GM20431 (cell line): Measurements from ENCODE around the gene TMC8.
"Not testable (repeated sequence)": the region's sequence is repeated elsewhere in the genome, so short reads cannot be mapped to it uniquely, and the experiment has no call there.

Experiments
- in situ Hi-C: fragments of 300-500 bp; cut with MseI, MboI; formaldehyde crosslinking; loops from one replicate; pipeline ENCODE4 v1.15.0; 2020; ENCODE audit warnings: low sequenced_read_pairs; ENCODE audit not compliant: unreplicated experiment

The TMC8 gene, protein sequence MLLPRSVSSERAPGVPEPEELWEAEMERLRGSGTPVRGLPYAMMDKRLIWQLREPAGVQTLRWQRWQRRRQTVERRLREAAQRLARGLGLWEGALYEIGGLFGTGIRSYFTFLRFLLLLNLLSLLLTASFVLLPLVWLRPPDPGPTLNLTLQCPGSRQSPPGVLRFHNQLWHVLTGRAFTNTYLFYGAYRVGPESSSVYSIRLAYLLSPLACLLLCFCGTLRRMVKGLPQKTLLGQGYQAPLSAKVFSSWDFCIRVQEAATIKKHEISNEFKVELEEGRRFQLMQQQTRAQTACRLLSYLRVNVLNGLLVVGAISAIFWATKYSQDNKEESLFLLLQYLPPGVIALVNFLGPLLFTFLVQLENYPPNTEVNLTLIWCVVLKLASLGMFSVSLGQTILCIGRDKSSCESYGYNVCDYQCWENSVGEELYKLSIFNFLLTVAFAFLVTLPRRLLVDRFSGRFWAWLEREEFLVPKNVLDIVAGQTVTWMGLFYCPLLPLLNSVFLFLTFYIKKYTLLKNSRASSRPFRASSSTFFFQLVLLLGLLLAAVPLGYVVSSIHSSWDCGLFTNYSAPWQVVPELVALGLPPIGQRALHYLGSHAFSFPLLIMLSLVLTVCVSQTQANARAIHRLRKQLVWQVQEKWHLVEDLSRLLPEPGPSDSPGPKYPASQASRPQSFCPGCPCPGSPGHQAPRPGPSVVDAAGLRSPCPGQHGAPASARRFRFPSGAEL

DNA sequence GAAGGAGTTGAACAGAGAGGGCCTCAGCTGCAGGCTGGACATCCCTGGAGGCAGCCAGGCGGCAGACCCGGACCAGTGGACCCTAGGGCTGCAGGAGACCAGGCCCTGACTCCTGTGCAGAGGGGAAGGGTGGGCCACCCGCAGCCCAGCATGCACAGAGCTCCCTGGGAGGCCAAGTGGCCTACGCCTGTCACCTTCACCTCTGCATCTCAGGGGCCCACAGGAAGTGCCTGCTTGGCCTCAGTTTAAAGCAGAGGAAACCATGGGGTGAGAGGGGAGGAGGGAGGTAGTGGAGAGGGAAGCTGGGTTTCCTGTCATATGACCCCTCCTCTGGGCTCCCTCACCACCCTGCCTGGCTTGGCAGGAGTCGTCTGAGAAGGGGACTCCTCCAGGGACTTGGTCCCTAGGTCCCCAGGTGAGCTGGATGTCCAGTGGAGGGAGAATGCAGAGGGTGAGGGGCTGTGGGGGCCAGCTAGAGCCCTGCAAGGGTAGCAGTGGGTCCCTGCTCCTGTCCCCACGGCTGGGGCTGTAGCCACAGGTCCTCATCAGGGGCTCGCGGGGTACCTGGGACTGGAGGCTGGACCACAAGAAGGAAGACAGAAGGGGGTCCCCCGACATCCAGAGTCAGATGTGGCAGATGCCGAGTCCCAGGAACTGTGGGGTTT lies at the start of gene TMC8:
Gene TMC8 (plus strand): TSS at position 335 of the 665 bp plus-strand sequence. CDS start 818 bp downstream, outside the sequence.
- in situ Hi-C loops: no loop called here

DNA sequence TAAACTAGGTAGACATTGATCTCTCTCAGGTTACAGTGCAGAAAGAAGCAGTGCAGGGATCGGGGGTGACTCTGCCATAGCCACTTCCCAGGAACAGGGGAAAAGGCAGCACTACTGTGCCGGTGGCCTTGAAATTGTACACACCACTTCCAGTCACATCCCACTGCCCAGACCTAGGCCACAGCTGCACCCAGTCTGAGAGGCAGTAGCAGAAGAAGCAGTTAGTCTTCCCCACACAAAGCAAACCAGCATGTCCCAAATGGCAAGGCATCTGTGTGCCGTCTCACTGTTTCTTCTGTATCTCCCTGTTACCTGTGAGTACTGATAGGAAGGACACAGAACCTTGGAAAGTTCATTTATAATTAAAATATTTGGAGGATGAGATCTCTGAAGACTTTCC lies 49.0 kb upstream of the TMC8 start:
- in situ Hi-C loops: no loop called here

DNA sequence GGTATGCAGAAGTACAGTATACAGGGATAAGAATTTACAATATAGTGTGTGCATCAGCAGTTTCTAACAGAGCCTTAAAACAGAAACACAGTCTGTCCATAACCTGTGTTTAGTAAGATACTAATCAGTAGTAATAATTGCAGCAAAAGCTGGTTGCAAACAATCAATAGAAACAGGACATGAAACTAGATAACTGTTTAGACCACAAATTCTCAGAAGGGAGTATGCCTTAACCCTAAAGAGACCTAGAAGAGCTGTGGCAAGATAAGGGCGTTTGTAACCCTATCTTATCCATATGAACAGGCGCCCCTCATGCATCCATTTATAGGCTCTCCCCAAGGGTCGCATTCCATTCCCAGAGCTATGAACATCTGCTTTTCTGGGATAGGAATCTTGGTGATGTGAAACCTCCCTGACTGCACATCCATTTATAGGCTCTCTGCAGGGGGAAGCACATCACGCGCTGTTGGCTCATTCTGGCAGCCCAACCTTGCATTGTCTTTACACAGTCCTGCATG lies 48.2 kb upstream of the TMC8 start:
- in situ Hi-C loops: not testable (repeated sequence)

- in situ Hi-C loops: no loop called here
Observed at GRCh38 chr17:78082988-78083387, 47.6 kb upstream of the TMC8 start.

DNA sequence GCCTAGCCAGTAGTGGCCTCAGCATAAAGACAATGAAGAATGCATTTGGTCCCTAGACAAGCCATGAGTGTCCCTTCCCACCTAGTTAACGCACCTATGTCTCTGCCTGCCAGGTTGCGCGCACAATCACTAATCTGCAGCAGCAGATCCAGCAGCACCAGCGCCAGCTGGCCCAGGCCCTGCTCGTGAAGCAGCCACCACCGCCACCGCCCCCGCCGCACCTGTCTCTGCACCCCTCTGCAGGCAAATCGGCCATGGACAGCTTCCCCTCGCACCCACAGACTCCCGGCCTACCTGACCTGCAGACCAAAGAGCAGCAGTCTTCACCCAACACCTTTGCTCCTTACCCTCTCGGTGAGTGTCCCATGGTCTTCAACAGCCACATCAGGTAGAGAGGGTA lies 43.8 kb upstream of the TMC8 start:
- in situ Hi-C loops: no loop called here

DNA sequence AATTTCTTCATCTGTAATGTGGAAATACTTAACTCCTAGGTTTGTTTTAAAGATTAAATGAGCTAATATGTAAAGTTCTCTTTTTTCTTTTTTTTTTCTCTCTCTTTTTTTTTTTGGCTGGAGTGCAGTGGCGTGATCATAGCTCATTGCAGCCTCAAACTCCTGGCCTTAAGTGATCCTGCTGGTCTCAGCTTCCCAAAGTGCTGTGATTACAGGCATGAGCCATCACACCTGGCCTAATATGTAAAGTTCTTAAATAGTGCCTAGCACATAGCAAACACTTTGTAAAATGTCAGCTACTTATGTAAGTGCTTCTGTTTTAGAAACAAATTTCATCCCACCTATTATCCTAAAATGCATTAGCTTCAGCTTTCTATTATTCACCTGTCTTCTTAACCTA lies 42.0 kb upstream of the TMC8 start:
- in situ Hi-C loops: no loop called here

- in situ Hi-C loops: no loop called here
Observed at GRCh38 chr17:78089576-78090281, 40.8 kb upstream of the TMC8 start.

DNA sequence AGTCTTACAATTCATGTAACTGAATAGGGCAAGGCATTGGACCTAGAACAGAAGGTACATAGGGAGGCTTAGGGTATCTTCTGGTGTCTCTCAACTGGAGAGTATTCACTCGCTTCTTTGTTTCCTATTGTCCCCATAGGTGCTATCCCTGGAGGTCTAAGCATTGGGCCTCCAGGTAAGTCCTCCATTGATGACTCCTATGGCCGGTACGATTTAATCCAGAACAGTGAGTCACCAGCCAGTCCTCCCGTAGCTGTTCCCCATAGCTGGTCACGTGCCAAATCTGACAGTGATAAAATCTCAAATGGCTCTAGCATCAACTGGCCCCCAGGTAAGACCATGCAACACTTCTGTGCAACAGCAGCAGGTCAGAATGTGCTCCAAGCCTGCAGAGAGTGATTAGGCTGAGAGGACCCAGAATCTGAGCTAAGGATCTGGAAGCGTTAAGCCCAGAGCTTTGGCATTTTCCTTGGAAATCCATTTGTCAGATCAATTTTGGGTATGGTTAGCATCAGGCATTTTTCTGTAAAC lies 37.7 kb upstream of the TMC8 start:
- in situ Hi-C loops: no loop called here

DNA sequence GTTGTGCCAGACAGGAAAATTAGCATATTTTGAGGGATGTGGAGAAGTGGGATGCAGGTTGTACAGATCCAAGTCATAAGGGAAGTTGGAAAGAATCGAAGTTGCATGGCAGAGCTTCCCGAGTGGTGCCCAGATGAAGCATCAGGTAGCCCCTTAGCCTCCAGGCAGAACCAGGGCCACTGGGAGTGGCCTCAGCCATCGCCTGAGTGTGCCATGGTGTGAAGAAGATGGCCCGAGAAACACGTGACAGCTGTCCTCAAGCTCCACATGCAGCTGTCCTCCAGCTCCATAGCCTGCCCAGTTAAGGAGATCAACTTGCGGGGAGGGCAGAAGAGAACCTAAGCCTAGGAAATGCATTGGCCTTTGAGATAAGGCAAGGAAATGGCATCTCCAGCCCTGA lies 35.5 kb upstream of the TMC8 start:
- in situ Hi-C loops: no loop called here

GRCh38 chr17:78096093-78096492 lies 34.5 kb upstream of the TMC8 start:
- in situ Hi-C loops: no loop called here

GRCh38 chr17:78101112-78101511 lies 29.5 kb upstream of the TMC8 start:
- in situ Hi-C loops: no loop called here

DNA sequence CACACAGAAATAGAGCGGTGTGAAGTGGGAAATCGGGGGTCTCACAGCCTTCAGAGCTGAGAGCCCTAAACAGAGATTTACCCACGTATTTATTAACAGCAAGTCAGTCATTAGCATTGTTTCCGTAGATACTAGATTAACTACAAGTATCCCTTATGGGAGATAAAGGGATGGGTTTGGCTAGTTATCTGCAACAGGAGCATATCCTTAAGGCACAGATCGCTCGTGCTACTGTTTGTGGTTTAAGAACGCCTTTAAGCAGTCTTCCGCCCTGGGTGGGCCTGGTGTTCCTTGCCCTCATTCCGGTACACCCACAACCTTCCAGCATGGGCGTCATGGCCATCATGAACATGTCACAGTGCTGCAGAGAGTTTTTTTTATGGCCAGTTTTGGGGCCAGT lies 29.0 kb upstream of the TMC8 start:
- in situ Hi-C loops: no loop called here

DNA sequence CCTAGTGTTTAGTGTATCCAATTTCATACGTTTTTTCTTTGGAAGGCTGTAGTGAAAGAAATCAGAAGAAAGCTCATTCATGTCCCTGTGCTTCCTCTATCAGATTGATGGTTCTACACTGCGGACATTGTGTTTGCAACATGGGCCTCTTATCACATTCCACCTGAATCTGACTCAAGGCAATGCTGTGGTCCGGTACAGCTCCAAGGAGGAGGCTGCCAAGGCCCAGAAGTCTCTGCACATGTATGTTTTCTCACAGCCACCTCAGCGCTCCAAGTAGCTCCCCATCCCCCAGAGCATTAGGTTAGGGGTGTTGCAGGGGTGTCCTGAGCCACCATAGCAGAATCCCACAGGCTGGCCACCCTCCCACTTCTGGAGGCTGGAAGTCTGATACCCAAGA lies 27.3 kb upstream of the TMC8 start:
- in situ Hi-C loops: no loop called here

GRCh38 chr17:78104540-78104941 lies 26.0 kb upstream of the TMC8 start:
- in situ Hi-C loops: no loop called here

GRCh38 chr17:78105101-78105500 lies 25.5 kb upstream of the TMC8 start:
- in situ Hi-C loops: no loop called here

DNA sequence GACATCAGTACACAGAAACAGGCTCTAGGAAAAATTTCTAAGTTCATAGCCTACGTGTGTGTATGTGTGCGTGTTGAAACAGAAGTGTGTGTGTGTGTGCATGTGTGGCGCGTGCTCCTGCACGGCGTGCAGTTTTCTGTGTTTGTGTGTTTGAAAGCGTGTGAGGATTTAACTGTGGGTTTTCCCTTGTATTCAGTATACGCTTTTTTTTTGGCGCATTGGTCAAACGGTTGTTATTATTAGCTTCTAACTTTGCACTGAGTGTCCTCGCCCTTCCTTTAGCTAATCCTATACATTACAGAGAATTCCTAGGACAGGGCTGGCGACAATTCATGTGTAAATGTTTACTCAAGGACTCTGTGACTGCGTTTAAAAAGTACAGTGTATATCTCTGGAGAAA lies 25.0 kb upstream of the TMC8 start:
- in situ Hi-C loops: no loop called here

- in situ Hi-C loops: no loop called here
Observed at GRCh38 chr17:78106211-78106610, 24.4 kb upstream of the TMC8 start.

DNA sequence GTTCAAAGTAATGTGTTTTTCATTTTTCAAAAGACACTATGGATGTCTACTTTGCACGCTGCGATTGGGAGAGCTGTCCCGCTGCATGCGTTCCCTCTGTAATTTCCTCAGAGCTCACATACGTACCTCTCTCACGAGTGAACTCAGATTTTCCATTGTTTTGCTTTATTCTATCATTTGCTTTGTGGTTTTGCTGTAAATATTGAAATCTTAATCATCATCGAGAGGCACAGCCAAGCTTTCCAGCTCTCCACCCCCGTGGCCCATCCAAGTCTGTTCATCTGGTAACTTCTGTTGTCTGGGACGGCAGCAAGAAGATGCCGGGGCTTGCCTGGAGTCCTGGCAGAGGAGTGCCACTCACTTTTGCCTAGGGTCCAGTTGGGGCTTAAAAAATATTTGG lies 23.1 kb upstream of the TMC8 start:
- in situ Hi-C loops: no loop called here

- in situ Hi-C loops: no loop called here
Observed at GRCh38 chr17:78107976-78108725, 22.4 kb upstream of the TMC8 start.
